Measurements from ENCODE around the gene MYT1.

GRCh38 chr20:64228086-64228653 is 63.9 kb downstream of the MYT1 start:
- TF ChIP-seq CTCF (IDR thresholded peaks at IDR 0.05; ENCODE audit: insufficient read depth, low read length), result no peak
- TF ChIP-seq REST (IDR thresholded peaks at IDR 0.05; ENCODE audit: insufficient replicate concordance, low read depth), result no peak
- TF ChIP-seq GABPA (IDR thresholded peaks at IDR 0.05; ENCODE audit: low read depth), result no peak
- no peak for TF ChIP-seq POLR2AphosphoS5 (IDR thresholded peaks at IDR 0.05; ENCODE audit: low read depth)
